Ishikawa (cell line): Measurements from ENCODE around the gene CLTCL1.

ENCODE experiments used
- CEBPB ChIP-seq: IDR thresholded peaks from 2 replicates; pipeline ENCODE4 v1.6.1; 2012
- CREB1 ChIP-seq: IDR thresholded peaks from 2 replicates; pipeline ENCODE4 v1.6.1; 2012; ENCODE audit warnings: low read depth
- EGR1 ChIP-seq: IDR thresholded peaks from 2 replicates; pipeline ENCODE4 v1.6.1; 2012
- EP300 ChIP-seq: IDR thresholded peaks from 2 replicates; pipeline ENCODE4 v1.6.1; 2012; ENCODE audit warnings: borderline replicate concordance
- FOXM1 ChIP-seq: IDR thresholded peaks from 2 replicates; pipeline ENCODE4 v1.6.1; 2012; ENCODE audit warnings: low read depth, borderline replicate concordance
- NFIC ChIP-seq: IDR thresholded peaks from 2 replicates; pipeline ENCODE4 v1.6.1; 2012
- RAD21 ChIP-seq: IDR thresholded peaks from 2 replicates; pipeline ENCODE4 v1.6.1; 2012; ENCODE audit warnings: low read depth
- TAF1 ChIP-seq: IDR thresholded peaks from 2 replicates; pipeline ENCODE4 v1.6.1; 2012; ENCODE audit warnings: low read depth, mild to moderate bottlenecking
- TCF12 ChIP-seq: IDR thresholded peaks from 2 replicates; pipeline ENCODE4 v1.6.1; 2012; ENCODE audit warnings: low read depth
- TEAD4 ChIP-seq: IDR thresholded peaks from 2 replicates; pipeline ENCODE4 v1.6.1; 2012
- YY1 ChIP-seq: IDR thresholded peaks from 2 replicates; pipeline ENCODE4 v1.6.1; 2012; ENCODE audit warnings: low read depth
- ZBTB7A ChIP-seq: IDR thresholded peaks from 2 replicates; pipeline ENCODE4 v1.6.1; 2012; ENCODE audit warnings: low read depth
- TF ChIP-seq, protein P1 (sequence below): IDR thresholded peaks from 2 replicates; pipeline ENCODE4 v1.6.1; 2012
- TF ChIP-seq, protein P2 (sequence below): IDR thresholded peaks from 2 replicates; pipeline ENCODE4 v1.6.1; 2012; ENCODE audit warnings: low read depth, mild to moderate bottlenecking
- TF ChIP-seq, protein P3 (sequence below): IDR thresholded peaks from 2 replicates; pipeline ENCODE4 v1.6.1; 2012

The CLTCL1 gene

DNA sequence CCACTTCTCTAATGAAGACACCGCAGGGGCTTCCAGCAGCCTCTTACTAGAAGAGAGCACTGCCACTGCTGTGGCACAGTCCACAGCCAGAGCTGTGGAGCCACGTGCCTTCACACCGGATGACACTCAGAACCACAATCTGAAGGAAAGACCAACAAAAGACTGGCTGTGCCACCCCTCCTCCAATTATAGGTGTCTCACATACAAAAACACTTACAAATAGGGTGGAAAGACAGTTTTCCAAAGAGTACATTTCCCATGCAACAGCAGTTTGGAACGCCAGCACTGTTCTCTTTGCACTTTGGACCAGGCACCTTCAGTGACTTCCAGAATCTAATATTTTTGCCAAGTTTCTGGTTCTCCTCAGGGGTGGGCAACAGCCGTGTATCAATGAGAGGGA is 74.9 kb downstream of the CLTCL1 start:
- TF ChIP-seq NFIC (no peak), FOXM1 (no peak), YY1 (no peak), TAF1 (no peak), ZBTB7A (no peak), CEBPB (no peak), TCF12 (no peak), EGR1 (no peak)
- TF ChIP-seq, protein P1, sequence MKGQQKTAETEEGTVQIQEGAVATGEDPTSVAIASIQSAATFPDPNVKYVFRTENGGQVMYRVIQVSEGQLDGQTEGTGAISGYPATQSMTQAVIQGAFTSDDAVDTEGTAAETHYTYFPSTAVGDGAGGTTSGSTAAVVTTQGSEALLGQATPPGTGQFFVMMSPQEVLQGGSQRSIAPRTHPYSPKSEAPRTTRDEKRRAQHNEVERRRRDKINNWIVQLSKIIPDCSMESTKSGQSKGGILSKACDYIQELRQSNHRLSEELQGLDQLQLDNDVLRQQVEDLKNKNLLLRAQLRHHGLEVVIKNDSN = no peak
- TF ChIP-seq, protein P2, sequence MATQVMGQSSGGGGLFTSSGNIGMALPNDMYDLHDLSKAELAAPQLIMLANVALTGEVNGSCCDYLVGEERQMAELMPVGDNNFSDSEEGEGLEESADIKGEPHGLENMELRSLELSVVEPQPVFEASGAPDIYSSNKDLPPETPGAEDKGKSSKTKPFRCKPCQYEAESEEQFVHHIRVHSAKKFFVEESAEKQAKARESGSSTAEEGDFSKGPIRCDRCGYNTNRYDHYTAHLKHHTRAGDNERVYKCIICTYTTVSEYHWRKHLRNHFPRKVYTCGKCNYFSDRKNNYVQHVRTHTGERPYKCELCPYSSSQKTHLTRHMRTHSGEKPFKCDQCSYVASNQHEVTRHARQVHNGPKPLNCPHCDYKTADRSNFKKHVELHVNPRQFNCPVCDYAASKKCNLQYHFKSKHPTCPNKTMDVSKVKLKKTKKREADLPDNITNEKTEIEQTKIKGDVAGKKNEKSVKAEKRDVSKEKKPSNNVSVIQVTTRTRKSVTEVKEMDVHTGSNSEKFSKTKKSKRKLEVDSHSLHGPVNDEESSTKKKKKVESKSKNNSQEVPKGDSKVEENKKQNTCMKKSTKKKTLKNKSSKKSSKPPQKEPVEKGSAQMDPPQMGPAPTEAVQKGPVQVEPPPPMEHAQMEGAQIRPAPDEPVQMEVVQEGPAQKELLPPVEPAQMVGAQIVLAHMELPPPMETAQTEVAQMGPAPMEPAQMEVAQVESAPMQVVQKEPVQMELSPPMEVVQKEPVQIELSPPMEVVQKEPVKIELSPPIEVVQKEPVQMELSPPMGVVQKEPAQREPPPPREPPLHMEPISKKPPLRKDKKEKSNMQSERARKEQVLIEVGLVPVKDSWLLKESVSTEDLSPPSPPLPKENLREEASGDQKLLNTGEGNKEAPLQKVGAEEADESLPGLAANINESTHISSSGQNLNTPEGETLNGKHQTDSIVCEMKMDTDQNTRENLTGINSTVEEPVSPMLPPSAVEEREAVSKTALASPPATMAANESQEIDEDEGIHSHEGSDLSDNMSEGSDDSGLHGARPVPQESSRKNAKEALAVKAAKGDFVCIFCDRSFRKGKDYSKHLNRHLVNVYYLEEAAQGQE = no peak

DNA sequence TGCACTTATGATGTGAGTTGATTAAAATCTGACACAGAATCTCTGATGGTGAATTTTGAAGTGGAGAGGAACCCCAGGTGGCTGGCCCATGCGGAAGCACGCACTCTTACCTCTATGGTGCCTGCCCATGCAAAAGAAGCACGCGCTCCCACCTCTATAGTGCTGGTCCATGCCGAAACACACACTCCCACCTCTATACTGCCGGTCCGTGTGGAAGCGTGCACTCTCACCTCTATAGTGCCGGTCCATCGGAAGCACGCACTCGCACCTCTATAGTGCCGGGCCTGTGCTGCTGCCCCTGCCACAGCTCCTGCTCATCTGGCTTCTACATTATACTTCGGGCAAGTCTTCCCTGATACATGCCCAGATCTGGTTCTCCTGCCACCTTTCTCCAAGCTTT is 76.2 kb downstream of the CLTCL1 start:
- TF ChIP-seq, protein P1 = no peak
- no peak for TF ChIP-seq CREB1
- TF ChIP-seq CEBPB = no peak
- TF ChIP-seq EP300 = no peak
- no peak for TF ChIP-seq ZBTB7A
- TF ChIP-seq NFIC = no peak
- TF ChIP-seq EGR1 = no peak
- TF ChIP-seq RAD21 = no peak
- no peak for TF ChIP-seq TAF1
- no peak for TF ChIP-seq YY1
- TF ChIP-seq, protein P3, sequence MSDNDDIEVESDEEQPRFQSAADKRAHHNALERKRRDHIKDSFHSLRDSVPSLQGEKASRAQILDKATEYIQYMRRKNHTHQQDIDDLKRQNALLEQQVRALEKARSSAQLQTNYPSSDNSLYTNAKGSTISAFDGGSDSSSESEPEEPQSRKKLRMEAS = no peak
- no peak for TF ChIP-seq TCF12
- TF ChIP-seq TEAD4 = no peak
- no peak for TF ChIP-seq FOXM1
- TF ChIP-seq, protein P2 = no peak

DNA sequence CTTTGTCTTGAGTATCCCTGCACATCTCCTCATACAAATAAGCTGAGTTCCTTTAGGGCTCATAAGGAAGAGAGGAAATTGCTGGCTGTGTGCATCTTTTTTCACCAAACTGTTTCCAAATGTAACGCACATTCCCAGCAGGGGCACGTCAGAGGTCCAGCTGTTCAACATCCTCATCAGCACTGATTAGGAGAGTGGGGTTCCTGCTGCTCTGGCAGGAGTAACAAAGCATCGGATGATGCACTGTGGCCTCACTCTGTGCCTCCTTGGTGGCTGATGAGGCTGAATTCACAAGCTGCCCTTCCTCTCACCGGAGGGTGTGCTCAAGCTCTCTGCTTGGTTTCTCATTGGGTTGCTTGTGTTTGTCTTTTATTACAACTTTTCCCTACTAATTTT is 77.4 kb downstream of the CLTCL1 start:
- no peak for TF ChIP-seq YY1
- no peak for TF ChIP-seq NFIC
- TF ChIP-seq, protein P2 = no peak
- no peak for TF ChIP-seq TCF12
- no peak for TF ChIP-seq ZBTB7A
- no peak for TF ChIP-seq TAF1
- TF ChIP-seq, protein P1 = no peak
- no peak for TF ChIP-seq EGR1

DNA sequence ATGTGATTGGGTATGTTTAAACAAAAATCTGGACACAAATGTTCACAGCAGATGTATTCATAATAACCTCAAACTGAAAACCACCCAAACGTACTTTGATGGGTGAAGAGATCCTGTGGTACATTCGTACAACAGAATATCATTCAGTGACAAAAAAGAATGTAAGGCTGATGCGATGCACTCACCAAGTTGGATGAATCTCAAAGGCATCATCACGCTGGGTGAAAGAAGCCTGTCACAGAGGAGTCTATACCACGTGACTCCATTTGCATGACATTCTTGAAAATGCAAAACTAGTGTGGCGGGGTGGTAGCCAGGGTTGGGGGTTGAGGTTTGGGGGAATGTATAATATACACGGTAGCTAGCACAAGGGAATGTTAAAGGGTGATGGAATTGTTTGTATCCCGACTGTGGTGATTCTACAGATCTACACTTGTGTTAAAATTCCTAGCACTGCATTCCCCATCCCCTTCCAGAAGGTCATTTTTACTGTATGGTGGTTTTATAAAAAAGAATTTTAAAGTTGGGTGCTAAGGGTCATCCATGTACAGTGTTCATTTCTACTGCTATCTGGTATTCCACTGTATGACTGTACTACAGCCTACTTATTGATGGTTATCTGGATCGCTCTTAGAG is 78.0 kb downstream of the CLTCL1 start:
- TF ChIP-seq YY1 (no peak), EP300 (no peak), TCF12 (no peak), RAD21 (no peak)

DNA sequence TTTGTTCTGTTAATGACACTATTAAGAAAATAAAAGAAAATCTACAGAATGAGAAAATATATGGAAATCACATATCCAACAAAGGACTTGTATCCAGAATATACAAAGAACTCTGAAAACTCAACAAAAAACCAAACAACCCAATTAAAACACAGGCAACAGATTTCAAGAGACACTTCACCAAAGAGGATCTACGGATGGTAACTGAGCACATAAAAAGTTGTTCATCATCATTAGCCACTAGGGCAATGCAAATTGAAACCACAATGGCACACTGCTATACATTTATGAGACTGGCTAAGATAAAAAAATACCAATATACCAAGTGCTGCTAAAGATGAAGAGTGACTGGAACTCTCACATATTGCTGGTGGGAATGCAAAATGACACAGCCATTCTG is 78.5 kb downstream of the CLTCL1 start:
- no peak for TF ChIP-seq NFIC
